K562 (cell line): Measurements from ENCODE around the gene TRNAU1AP. TPM values are rescaled to one million over a fixed set of nuclear protein-coding genes. Genes with fewer than 3 reads are reported as not detected.

Experiments
- DNMT1 ChIP-seq: fragments of 450-650 bp; IDR thresholded peaks from 2 replicates; pipeline ENCODE4 v1.6.1; 2016; ENCODE audit warnings: antibody characterized with exemption, mild to moderate bottlenecking
- DPF2 ChIP-seq: fragments of 450-650 bp; IDR thresholded peaks from 2 replicates; pipeline ENCODE4 v1.6.1; 2016
- E2F3 ChIP-seq: fragments of 250-450 bp; sonication (Bioruptor Pico); IDR thresholded peaks from 2 replicates; pipeline ENCODE4 v1.4.0; 2020; ENCODE audit warnings: mild to moderate bottlenecking
- ESRRA ChIP-seq: fragments of 450-650 bp; IDR thresholded peaks from 2 replicates; pipeline ENCODE4 v1.6.1; 2014; ENCODE audit warnings: low read depth, mild to moderate bottlenecking, moderate library complexity, borderline replicate concordance
- FOSL1 ChIP-seq: fragments of 200-800 bp; sonication (Bioruptor generic); conservative IDR thresholded peaks from 2 replicates; pipeline ENCODE4 v1.6.1; 2016; ENCODE audit warnings: missing genetic modification characterization, missing compliant biosample characterization
- HEY1 ChIP-seq: fragments of 250-450 bp; sonication (Bioruptor Pico); IDR thresholded peaks from 2 replicates; pipeline ENCODE4 v1.5.0; 2020; ENCODE audit warnings: mild to moderate bottlenecking, moderate library complexity, borderline replicate concordance
- HNRNPUL1 ChIP-seq: fragments of 200-400 bp; formaldehyde crosslinking; IDR thresholded peaks from 2 replicates; pipeline ENCODE4 v1.6.1; 2017; ENCODE audit warnings: low read length
- HSF4 ChIP-seq: fragments of 250-450 bp; sonication (Bioruptor Pico); IDR thresholded peaks from 2 replicates; pipeline ENCODE4 v2.1.2; 2022; ENCODE audit warnings: mild to moderate bottlenecking, moderate library complexity, borderline replicate concordance
- MTA3 ChIP-seq: fragments of 450-650 bp; formaldehyde crosslinking; IDR thresholded peaks from 2 replicates; pipeline ENCODE4 v1.6.1; 2017; ENCODE audit warnings: mild to moderate bottlenecking, borderline replicate concordance
- NCOA2 ChIP-seq, 2 experiments: fragments of 450-650 bp; IDR thresholded peaks; 2 replicates each; pipeline ENCODE4 v1.6.1; 2018; ENCODE audit warnings: mild to moderate bottlenecking in 2 of 2, moderate library complexity in 1 of 2; ENCODE audit not compliant: partially characterized antibody in 2 of 2
- NKRF ChIP-seq: fragments of 450-650 bp; IDR thresholded peaks from 2 replicates; pipeline ENCODE4 v1.6.1; 2016; ENCODE audit warnings: borderline replicate concordance
- POLR2H ChIP-seq: IDR thresholded peaks from 2 replicates; pipeline ENCODE4 v1.6.1; 2016; ENCODE audit warnings: missing genetic modification characterization, low read depth, mild to moderate bottlenecking, control low read depth, missing compliant biosample characterization, moderate library complexity
- RCOR1 ChIP-seq, 2 experiments: IDR thresholded peaks; 2 replicates each; pipeline ENCODE4 v1.6.1; 2012; ENCODE audit warnings: low read depth in 2 of 2, low read length in 2 of 2, borderline replicate concordance in 1 of 2, improper control_type of control experiment in 1 of 2
- TGIF2 ChIP-seq: sonication (generic); formaldehyde crosslinking; IDR thresholded peaks from 2 replicates; pipeline ENCODE4 v1.8.1; 2022; ENCODE audit warnings: mild to moderate bottlenecking, missing genetic modification reagents, moderate library complexity
- ZBED1 ChIP-seq: IDR thresholded peaks from 2 replicates; pipeline ENCODE4 v1.6.1; 2014
- ZBTB7A ChIP-seq: IDR thresholded peaks from 2 replicates; pipeline ENCODE4 v1.6.1; 2011; ENCODE audit warnings: low read depth, mild to moderate bottlenecking, low read length, moderate library complexity, borderline replicate concordance; ENCODE audit not compliant: control insufficient read depth
- ZFP91 ChIP-seq: sonication (generic); formaldehyde crosslinking; IDR thresholded peaks from 2 replicates; pipeline ENCODE4 v1.8.0; 2022; ENCODE audit warnings: mild to moderate bottlenecking, missing genetic modification reagents
- ZKSCAN8 ChIP-seq: fragments of 200-800 bp; sonication (Bioruptor generic); IDR thresholded peaks from 2 replicates; pipeline ENCODE4 v1.6.1; 2016; ENCODE audit warnings: missing genetic modification characterization, missing compliant biosample characterization
- ZNF280A ChIP-seq: fragments of 450-650 bp; IDR thresholded peaks from 2 replicates; pipeline ENCODE4 v1.6.1; 2018; ENCODE audit warnings: mild to moderate bottlenecking, low read depth; ENCODE audit not compliant: partially characterized antibody
- ZNF408 ChIP-seq: fragments of 250-450 bp; sonication (Bioruptor Pico); IDR thresholded peaks from 2 replicates; pipeline ENCODE4 v1.4.0; 2020; ENCODE audit warnings: low read depth, mild to moderate bottlenecking, moderate library complexity
- ZNF707 ChIP-seq: fragments of 250-450 bp; sonication (Bioruptor Pico); conservative IDR thresholded peaks from 2 replicates; pipeline ENCODE4 v1.8.0; 2022; ENCODE audit warnings: inconsistent platforms, mild to moderate bottlenecking, moderate library complexity
- ZNF717 ChIP-seq: fragments of 250-450 bp; sonication (Bioruptor Pico); IDR thresholded peaks from 2 replicates; pipeline ENCODE4 v1.5.0; 2021
- ZSCAN32 ChIP-seq: fragments of 450-650 bp; formaldehyde crosslinking; IDR thresholded peaks from 2 replicates; pipeline ENCODE4 v1.4.0; 2020; ENCODE audit warnings: mild to moderate bottlenecking, moderate library complexity
- polyA plus RNA-seq, 8 experiments: library from polyadenylated mRNA; depleted of rRNA in 4 of 8; stranded (reverse) in 5 of 8; unstranded in 3 of 8; fragments of >200 nt; fragmentation: Nextera tagmentation in 2 of 8; fragmentation: Illumina TruSeq in 1 of 8; extraction: Ambion mirVana in 2 of 8; extraction: Trizol in 1 of 8; gene quantifications; 2 replicates each; pipeline versions ENCODE4 v1.2.1 to v1.2.3, GENCODE V29; 2011 to 2014; ENCODE audit warnings: inconsistent platforms in 1 of 8, missing spikeins in 1 of 8
- total RNA-seq, 7 experiments: library from RNA; depleted of rRNA in 6 of 7; stranded (reverse); fragments of >200 nt in 6 of 7; fragmentation: Illumina TruSeq in 2 of 7; extraction: Trizol in 2 of 7; gene quantifications; 2 replicates each; pipeline versions ENCODE4 v1.2.1 to v1.2.3, GENCODE V29; 2011 to 2021; ENCODE audit warnings: low replicate concordance in 1 of 7

TRNAU1AP gene
- total and polyA plus RNA-seq, 9 of the 15 experiments (the other 6 are each of a cell fraction or from before 2014, with no cell fraction given) = 34.9 to 110 (median 46.3) TPM

GRCh38 chr1:28505406-28506187, 47.3 kb upstream of the TRNAU1AP start, which contains the start of gene RCC1 (continued):
- TF ChIP-seq DNMT1 (peak; percentile 77; the same call in 1 of the 2 replicates), ZBED1 (peak; percentile 97), ZNF707 (CRISPR knock-in tag) (no peak), NKRF (peak; percentile 79; the same call in 1 of the 2 replicates), ZSCAN32 (CRISPR knock-in tag) (no peak), HSF4 (CRISPR knock-in tag) (no peak), ESRRA (peak; percentile 45), HNRNPUL1 (no peak; the same call in 1 of the 2 replicates), ZNF717 (CRISPR knock-in tag) (no peak), ZNF408 (CRISPR knock-in tag) (0 out of 2 replicates have a peak, but pooled peaks have one; percentile 42), MTA3 (peak; percentile 99), TGIF2 (CRISPR knock-in tag) (no peak), POLR2H (tag) (peak; percentile 99), FOSL1 (no peak), RCOR1 (IDR thresholded peaks at IDR 0.05; ENCODE audit: borderline replicate concordance in 1 of 2, low read depth in 2 of 2, low read length in 2 of 2) (peak in 1 of 2 experiments; percentile 19; a peak in 2 of 4 replicates), E2F3 (0 out of 2 replicates have a peak, but pooled peaks have one; percentile 44), NCOA2 (IDR thresholded peaks at IDR 0.05; ENCODE audit: partially characterized antibody in 2 of 2) (no peak), ZFP91 (no peak), ZBTB7A (no peak), DPF2 (peak; percentile 38), ZKSCAN8 (CRISPR knock-in tag) (no peak), HEY1 (no peak), ZNF280A (no peak)
